HepG2 (cell line): Measurements from ENCODE around the gene TRDMT1. TPM values are rescaled to one million over a fixed set of nuclear protein-coding genes. Genes with fewer than 3 reads are reported as not detected.

Experiments
- ATAC-seq: fragments of 200-7000 bp; cut with Tn5 transposase; 3 replicates; pipeline ENCODE4 v1.9.1; 2020; ENCODE audit warnings: mild to moderate bottlenecking, moderate library complexity
- BruUV-seq: library from RNA; stranded (reverse); fragments of 400-500 nt; replicated peaks from 2 replicates; lab custom pipeline; 2021; lab: Mats Ljungman, UMichigan
- CTCF ChIA-PET: fragments of 300-600 bp; formaldehyde crosslinking; extraction: SDS; loops from one replicate; lab custom pipeline; 2021; ENCODE audit warnings: low total read pairs, inconsistent platforms, low intra/inter-chr PET ratio; lab: Yijun Ruan, JAX
- POLR2A ChIA-PET: fragments of 350-600 bp; sonication (Branson Sonifier 250); formaldehyde crosslinking; loops from one replicate; lab custom pipeline; 2020; ENCODE audit warnings: antibody characterized with exemption, inconsistent platforms; lab: Yijun Ruan, JAX
- DNase-seq: peaks from one replicate; pipeline ENCODE4 v3.0.0-alpha.2; 2015; ENCODE audit warnings: low spot score
- FAIRE-seq: peaks from 3 replicates; lab custom pipeline; 2011; peaks lifted over from hg19 to GRCh38; lab: Jason Lieb, UNC
- H2AFZ ChIP-seq: one replicate; pipeline ENCODE4 v1.6.1; 2011; ENCODE audit warnings: low read length, inconsistent platforms
- H3K27ac ChIP-seq: fragments of 300-600 bp; 3 replicates; pipeline ENCODE4 v1.8.0; 2011; ENCODE audit warnings: mixed run types, mild to moderate bottlenecking, mixed read lengths, low read length, inconsistent platforms; ENCODE audit not compliant: insufficient read depth; ENCODE audit errors: extremely low read length
- H3K27me3 ChIP-seq, 2 experiments: fragments of 200-600 bp in 1 of 2; 2 replicates in 1 of 2; 3 replicates in 1 of 2; pipeline versions ENCODE4 v1.6.0 to v1.8.0; 2011; ENCODE audit warnings: low read length in 2 of 2, mild to moderate bottlenecking in 2 of 2, moderate library complexity in 2 of 2, inconsistent platforms in 1 of 2; ENCODE audit not compliant: insufficient read depth in 2 of 2, control insufficient read depth in 1 of 2
- H3K36me3 ChIP-seq, 2 experiments: fragments of 200-600 bp in 1 of 2; replicated peaks in 1 of 2; 2 replicates in 1 of 2; 3 replicates in 1 of 2; pipeline versions ENCODE4 v1.5.1 to v1.8.0; 2011; ENCODE audit warnings: low read length in 2 of 2, inconsistent platforms in 1 of 2; ENCODE audit not compliant: insufficient read depth in 2 of 2, control insufficient read depth in 1 of 2
- H3K4me1 ChIP-seq: 2 replicates; pipeline ENCODE4 v1.5.1; 2012; ENCODE audit warnings: low read length, inconsistent platforms; ENCODE audit not compliant: insufficient read depth
- H3K4me2 ChIP-seq: 2 replicates; pipeline ENCODE4 v1.6.0; 2011; ENCODE audit warnings: low read depth, low read length, inconsistent platforms
- H3K4me3 ChIP-seq, 3 experiments: fragments of 200-600 bp in 1 of 3; sonication (generic), shearing (Covaris generic) in 1 of 3; replicated peaks in 1 of 3; 2 replicates each; pipeline ENCODE4 v1.5.1; 2011 to 2016; ENCODE audit warnings: low read length in 3 of 3, inconsistent platforms in 2 of 3, low read depth in 2 of 3, mild to moderate bottlenecking in 2 of 3, control low read depth in 1 of 3, mixed read lengths in 1 of 3; ENCODE audit not compliant: insufficient read depth in 1 of 3
- H3K79me2 ChIP-seq: one replicate; pipeline ENCODE4 v1.6.1; 2011; ENCODE audit warnings: low read length, inconsistent platforms; ENCODE audit not compliant: insufficient read depth
- H3K9ac ChIP-seq: 2 replicates; pipeline ENCODE4 v1.6.0; 2011; ENCODE audit warnings: mild to moderate bottlenecking, low read depth, low read length, inconsistent platforms; ENCODE audit not compliant: insufficient read depth
- H3K9me3 ChIP-seq: 2 replicates; pipeline ENCODE4 v1.5.1; 2012; ENCODE audit warnings: mild to moderate bottlenecking, low read length
- H4K20me1 ChIP-seq: 2 replicates; pipeline ENCODE4 v1.6.0; 2011; ENCODE audit warnings: inconsistent platforms, mild to moderate bottlenecking, low read length, moderate library complexity; ENCODE audit not compliant: insufficient read depth
- ASH2L ChIP-seq: fragments of 300-600, 200-600 bp; sonication (generic); IDR thresholded peaks from 2 replicates; pipeline ENCODE4 v1.7.0; 2017; ENCODE audit warnings: low read depth, mild to moderate bottlenecking, moderate library complexity, mixed read lengths, low read length; ENCODE audit not compliant: insufficient read length
- CEBPB ChIP-seq: IDR thresholded peaks from 2 replicates; pipeline ENCODE4 v1.6.1; 2011; ENCODE audit warnings: low read depth, low read length, improper control_type of control experiment, borderline replicate concordance
- CREM ChIP-seq, 2 experiments: sonication (generic) in 1 of 2; formaldehyde crosslinking in 1 of 2; IDR thresholded peaks; 2 replicates each; pipeline versions ENCODE4 v1.4.0 to v1.6.1; 2016 to 2020; ENCODE audit warnings: antibody characterized with exemption in 1 of 2, mild to moderate bottlenecking in 1 of 2, missing genetic modification reagents in 1 of 2
- DMAP1 ChIP-seq: IDR thresholded peaks from 2 replicates; pipeline ENCODE4 v1.6.1; 2016
- HOXA9 ChIP-seq: sonication (generic); formaldehyde crosslinking; IDR thresholded peaks from 2 replicates; pipeline ENCODE4 v1.8.1; 2022; ENCODE audit warnings: missing genetic modification reagents, mild to moderate bottlenecking, moderate library complexity, borderline replicate concordance
- PAF1 ChIP-seq: IDR thresholded peaks from 2 replicates; pipeline ENCODE4 v1.6.1; 2016; ENCODE audit warnings: missing genetic modification reagents, missing compliant biosample characterization
- PCBP1 ChIP-seq: fragments of 200-400 bp; formaldehyde crosslinking; IDR thresholded peaks from 2 replicates; pipeline ENCODE4 v1.6.1; 2017; ENCODE audit warnings: mild to moderate bottlenecking, low read depth, low read length, borderline replicate concordance
- SCMH1 ChIP-seq: sonication (generic); formaldehyde crosslinking; IDR thresholded peaks from 2 replicates; pipeline ENCODE4 v1.9.0; 2021; ENCODE audit warnings: missing genetic modification reagents, mild to moderate bottlenecking, borderline replicate concordance
- SMARCE1 ChIP-seq: fragments of 450-650 bp; IDR thresholded peaks from 2 replicates; pipeline ENCODE4 v1.6.1; 2017; ENCODE audit warnings: borderline replicate concordance
- ZBTB1 ChIP-seq: sonication (generic); formaldehyde crosslinking; IDR thresholded peaks from 2 replicates; pipeline ENCODE4 v1.4.0; 2020; ENCODE audit warnings: missing genetic modification reagents, borderline replicate concordance
- ZFAT ChIP-seq: sonication (generic); formaldehyde crosslinking; conservative IDR thresholded peaks from 2 replicates; pipeline ENCODE4 v1.8.1; 2023; ENCODE audit warnings: missing genetic modification reagents, inconsistent platforms
- ZNF10 ChIP-seq: sonication (generic); formaldehyde crosslinking; IDR thresholded peaks from 2 replicates; pipeline ENCODE4 v1.4.0; 2020; ENCODE audit warnings: mild to moderate bottlenecking, low read depth, missing genetic modification reagents, borderline replicate concordance
- ZNF274 ChIP-seq: sonication (generic); formaldehyde crosslinking; IDR thresholded peaks from 2 replicates; pipeline ENCODE4 v1.5.1; 2020; ENCODE audit warnings: mild to moderate bottlenecking, missing genetic modification reagents
- ZNF3 ChIP-seq: IDR thresholded peaks from 2 replicates; pipeline ENCODE4 v1.7.0; 2017; ENCODE audit warnings: inconsistent platforms
- WGBS: methylation state at CpG from one replicate; pipeline ENCODE4 v1.1.6; 2017; ENCODE audit warnings: low lambda C conversion rate; 5-methylcytosine and 5-hydroxymethylcytosine counted together
- in situ Hi-C: cut with HindIII; loops from 2 replicates; pipeline ENCODE4 v1.10.0; 2017; ENCODE audit warnings: low pct_unique_long_range_greater_than_20kb; ENCODE audit not compliant: extremely low pct_ligation_motif_present
- intact Hi-C: fragments of 100-400 bp; cut with micrococcal nuclease; formaldehyde crosslinking; loops from one replicate; pipeline ENCODE4 v1.10.0; 2022; ENCODE audit not compliant: unreplicated experiment
- polyA plus RNA-seq, 8 experiments: library from polyadenylated mRNA; depleted of rRNA in 3 of 8; stranded (reverse) in 7 of 8; unstranded in 1 of 8; fragments of >200 nt; fragmentation: Illumina TruSeq in 4 of 8; extraction: Trizol in 4 of 8; gene quantifications; 2 replicates each; pipeline versions ENCODE4 v1.2.1 to v1.2.3, GENCODE V29; 2011 to 2016; ENCODE audit warnings: low read depth in 4 of 8, missing spikeins in 1 of 8, mixed read lengths in 1 of 8; ENCODE audit not compliant: insufficient read depth in 1 of 8
- total RNA-seq, 5 experiments: library from RNA; depleted of rRNA; stranded (reverse); fragments of >200 nt; fragmentation: Illumina TruSeq; extraction: Trizol; gene quantifications; 2 replicates each; pipeline ENCODE4 v1.2.3, GENCODE V29; 2016; ENCODE audit warnings: low read depth in 1 of 5
- TF ChIP-seq, protein P1 (sequence below): sonication (generic); formaldehyde crosslinking; IDR thresholded peaks from 2 replicates; pipeline ENCODE4 v1.8.1; 2023; ENCODE audit warnings: mild to moderate bottlenecking, moderate library complexity, missing genetic modification reagents
- TF ChIP-seq, protein P2 (sequence below), 2 experiments: sonication (generic) in 1 of 2; formaldehyde crosslinking in 1 of 2; IDR thresholded peaks; 2 replicates each; pipeline versions ENCODE4 v1.4.0 to v1.6.1; 2018 to 2020; ENCODE audit warnings: missing genetic modification reagents in 2 of 2, borderline replicate concordance in 1 of 2, low read depth in 1 of 2, mild to moderate bottlenecking in 1 of 2, missing biosample characterization in 1 of 2

The TRDMT1 gene
- total and polyA plus RNA-seq, 2 of the 13 experiments (the other 11 are each of a cell fraction or from before 2014, with no cell fraction given) = 2.0 to 3.0 TPM

DNA sequence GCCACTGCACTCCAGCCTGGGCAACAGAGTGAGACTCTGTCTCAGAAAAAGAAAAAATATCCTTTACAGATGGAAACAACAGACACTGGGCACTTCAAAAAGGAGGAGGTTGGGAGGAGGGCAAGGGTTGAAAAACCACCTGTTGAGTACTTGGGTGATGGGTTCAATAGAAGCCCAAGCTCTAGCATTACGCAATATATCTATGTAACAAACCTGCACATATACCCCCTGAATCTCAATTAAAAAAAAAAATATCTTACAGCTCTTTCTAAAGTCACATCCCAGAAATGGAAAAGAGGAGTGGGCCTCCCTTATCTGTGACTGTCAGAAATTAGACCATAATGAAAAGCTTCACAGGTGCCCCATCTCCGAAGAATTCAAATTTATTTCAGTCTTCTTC lies 38.6 kb upstream of the TRDMT1 start:
- no peaks in the 10 kb centered on the region for H3K79me2 ChIP-seq
- ChIA-PET CTCF (no interaction called here), POLR2A (no interaction called here)
- in situ Hi-C loops (loop anchor here (25.0 kb wide), 1 partner anchor 1378 kb away; the partner anchor contains the start of gene MINDY3), intact Hi-C loops (no loop called here)
- H3K9ac ChIP-seq = no peak overlapping the region
- no peak overlapping the region for H3K27ac ChIP-seq
- no peak overlapping the region for H2AFZ ChIP-seq
- H3K36me3 ChIP-seq = no peaks in the 10 kb centered on the region
- no peaks in the 10 kb centered on the region for H3K4me1 ChIP-seq
- FAIRE-seq (no peak), DNase-seq (no peak), ATAC-seq (no peak)
- no peak overlapping the region for H3K4me3 ChIP-seq
- TF ChIP-seq HOXA9 = no peak
- peak; percentile 81 for TF ChIP-seq CEBPB
- H3K4me2 ChIP-seq = no peak overlapping the region
- WGBS = 87% methylated on average over 2 of the region's 2 CpGs
- H4K20me1 ChIP-seq = no peaks in the 10 kb centered on the region
- BruUV-seq = no TSS peak
- no peaks in the 10 kb centered on the region for H3K27me3 ChIP-seq
- H3K9me3 ChIP-seq = no peaks in the 10 kb centered on the region

DNA sequence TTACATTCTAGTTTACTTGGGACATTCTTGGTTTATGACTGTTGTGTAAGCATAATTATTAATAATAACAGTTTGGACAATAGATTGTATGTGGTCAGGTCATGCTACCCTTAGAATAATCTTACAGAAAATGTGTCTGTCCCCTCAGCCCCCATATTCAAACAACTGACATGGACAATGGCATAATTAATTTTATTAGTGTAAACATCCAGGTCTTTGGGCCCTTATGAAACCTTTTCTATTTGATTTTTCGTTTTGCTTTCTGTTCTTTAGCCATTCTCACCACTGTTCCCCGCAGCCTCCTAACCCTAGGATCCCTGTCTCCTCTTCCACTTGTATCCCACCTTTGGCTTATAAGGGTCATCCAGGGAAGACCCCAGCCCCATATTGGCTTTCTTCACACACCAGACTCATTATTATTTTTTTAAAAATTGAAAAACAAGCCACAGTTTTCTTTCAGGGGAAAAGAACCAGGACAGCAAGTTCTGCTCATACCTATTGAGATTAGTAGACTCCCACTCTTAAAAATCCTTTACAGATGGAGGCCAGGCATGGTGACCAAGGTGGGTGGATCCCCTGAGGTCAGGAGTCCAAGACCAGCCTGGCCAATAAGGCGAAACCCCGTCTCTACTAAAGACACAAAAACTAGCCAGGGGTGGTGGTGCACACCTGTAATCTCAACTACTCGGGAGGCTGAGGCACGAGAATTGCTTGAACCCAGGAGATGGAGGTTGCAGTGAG lies 38.0 kb upstream of the TRDMT1 start:
- H3K4me3 ChIP-seq = no peak overlapping the region
- no peaks in the 10 kb centered on the region for H3K27me3 ChIP-seq
- no peak overlapping the region for H3K4me2 ChIP-seq
- no peak for DNase-seq
- H3K4me1 ChIP-seq = no peaks in the 10 kb centered on the region
- no peak overlapping the region for H2AFZ ChIP-seq
- H3K9me3 ChIP-seq = no peaks in the 10 kb centered on the region
- no peak for FAIRE-seq
- WGBS = 47% methylated on average over 6 of the region's 6 CpGs
- H3K36me3 ChIP-seq = no peaks in the 10 kb centered on the region
- no TSS peak for BruUV-seq
- H3K27ac ChIP-seq = no peak overlapping the region
- no peak overlapping the region for H3K9ac ChIP-seq
- in situ Hi-C loops = loop anchor here (25.0 kb wide), 1 partner anchor 1377 kb away; the partner anchor contains the start of gene MINDY3
- intact Hi-C loops = no loop called here
- H3K79me2 ChIP-seq = no peaks in the 10 kb centered on the region
- POLR2A ChIA-PET = no interaction called here
- no peak for ATAC-seq
- no peaks in the 10 kb centered on the region for H4K20me1 ChIP-seq
- CTCF ChIA-PET = no interaction called here
- TF ChIP-seq SCMH1 (CRISPR knock-in tag) (no peak), PCBP1 (no peak), ZNF10 (CRISPR knock-in tag) (no peak), ZFAT (CRISPR knock-in tag) (no peak), SMARCE1 (no peak), ASH2L (no peak), ZBTB1 (no peak), CREM (IDR thresholded peaks at IDR 0.05) (no peak), CREM (CRISPR knock-in tag; IDR thresholded peaks at IDR 0.05) (no peak), DMAP1 (CRISPR knock-in tag) (no peak), ZNF274 (CRISPR knock-in tag) (no peak), PAF1 (CRISPR knock-in tag) (no peak), ZNF3 (CRISPR knock-in tag) (no peak)
- TF ChIP-seq, protein P1, sequence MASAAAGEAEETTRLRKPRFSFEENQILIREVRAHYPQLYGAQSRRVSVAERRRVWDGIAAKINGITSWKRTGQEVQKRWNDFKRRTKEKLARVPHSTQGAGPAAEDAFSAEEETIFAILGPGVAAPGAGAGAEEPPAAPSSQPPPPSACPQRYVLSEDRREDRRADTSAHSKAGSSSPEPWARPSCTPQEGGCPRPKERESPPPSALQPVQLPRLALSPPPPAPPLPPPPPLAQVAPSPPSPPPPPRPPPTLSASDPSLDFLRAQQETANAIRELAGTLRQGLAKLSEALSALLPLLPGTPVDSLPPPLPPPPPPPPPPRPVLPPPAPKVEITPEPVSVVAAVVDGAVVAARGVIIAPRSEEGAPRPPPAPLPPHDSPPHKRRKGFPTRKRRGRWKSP = no peak
- TF ChIP-seq, protein P2, sequence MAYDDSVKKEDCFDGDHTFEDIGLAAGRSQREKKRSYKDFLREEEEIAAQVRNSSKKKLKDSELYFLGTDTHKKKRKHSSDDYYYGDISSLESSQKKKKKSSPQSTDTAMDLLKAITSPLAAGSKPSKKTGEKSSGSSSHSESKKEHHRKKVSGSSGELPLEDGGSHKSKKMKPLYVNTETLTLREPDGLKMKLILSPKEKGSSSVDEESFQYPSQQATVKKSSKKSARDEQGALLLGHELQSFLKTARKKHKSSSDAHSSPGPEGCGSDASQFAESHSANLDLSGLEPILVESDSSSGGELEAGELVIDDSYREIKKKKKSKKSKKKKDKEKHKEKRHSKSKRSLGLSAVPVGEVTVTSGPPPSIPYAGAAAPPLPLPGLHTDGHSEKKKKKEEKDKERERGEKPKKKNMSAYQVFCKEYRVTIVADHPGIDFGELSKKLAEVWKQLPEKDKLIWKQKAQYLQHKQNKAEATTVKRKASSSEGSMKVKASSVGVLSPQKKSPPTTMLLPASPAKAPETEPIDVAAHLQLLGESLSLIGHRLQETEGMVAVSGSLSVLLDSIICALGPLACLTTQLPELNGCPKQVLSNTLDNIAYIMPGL (CRISPR knock-in tag; IDR thresholded peaks at IDR 0.05; ENCODE audit: borderline replicate concordance in 1 of 2, low read depth in 1 of 2) = no peak
